ENCODE measurements around the gene CD7.
A peak's percentile ranks its signal among the peaks of the same experiment; 100 is the strongest.

Gene CD7

DNA sequence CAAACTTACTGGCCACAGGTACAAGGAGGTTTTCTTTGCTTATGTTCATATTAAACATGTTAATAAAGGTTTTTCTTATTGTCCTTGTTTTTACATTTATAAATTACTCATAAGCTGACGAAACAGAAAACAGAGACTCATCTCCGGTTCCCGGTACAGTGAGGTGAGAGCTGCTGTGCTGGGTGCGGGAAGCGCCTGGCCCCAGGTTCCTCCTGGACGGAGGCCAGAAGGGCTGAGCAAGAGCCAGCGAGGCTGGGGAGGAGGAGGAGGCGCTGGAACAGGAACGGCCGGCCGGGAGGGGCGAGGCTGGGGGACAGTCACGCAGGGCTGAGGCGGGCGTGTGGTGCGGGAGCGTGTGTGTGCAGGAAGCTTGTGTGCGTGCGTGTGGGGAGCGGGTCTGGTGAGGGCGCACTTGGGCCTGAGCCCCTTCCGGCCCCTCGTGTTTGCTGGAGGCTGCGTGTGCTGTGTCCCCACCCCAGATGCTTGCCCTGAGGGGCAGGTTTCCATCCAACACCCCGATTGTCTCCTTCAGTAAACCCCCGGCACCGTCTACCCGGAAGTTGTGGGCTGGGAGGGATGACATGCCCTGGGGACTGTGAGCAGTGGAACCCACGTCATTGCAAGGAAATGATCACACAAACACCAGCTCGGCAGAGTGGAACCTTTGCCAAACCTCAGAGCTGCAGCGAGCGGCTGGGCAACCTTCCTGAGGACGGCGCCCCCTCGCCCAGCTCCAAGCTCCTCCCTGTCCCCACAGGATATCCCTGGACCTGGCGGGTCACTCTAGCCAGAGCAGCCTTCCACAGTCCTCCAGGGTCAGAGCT lies 19.5 kb downstream of the CD7 start:
- DNase-seq (ENCODE audit: low spot score) (peak; percentile 97), ATAC-seq (ENCODE audit: low read depth) (peak; percentile 62)
- H3K4me3 ChIP-seq (ENCODE audit: severe bottlenecking), result peak overlapping the region; percentile 17
- TF ChIP-seq CTCF (IDR thresholded peaks at IDR 0.05; ENCODE audit: poor library complexity, severe bottlenecking), result peak; percentile 18
- H3K4me1 ChIP-seq (ENCODE audit: insufficient read depth, poor library complexity, severe bottlenecking), result peaks cover 64% of the 10 kb centered on the region
- peak overlapping the region; percentile 99 for H3K27ac ChIP-seq (ENCODE audit: poor library complexity, severe bottlenecking)
- H3K9me3 ChIP-seq (ENCODE audit: severe bottlenecking), result no peaks in the 10 kb centered on the region
- H3K27me3 ChIP-seq (ENCODE audit: insufficient read depth, poor library complexity, severe bottlenecking), result no peaks in the 10 kb centered on the region
- H3K36me3 ChIP-seq (ENCODE audit: low read depth), result peaks cover 5% of the 10 kb centered on the region; the same call in 1 of the 2 replicates

- Histone ChIP-seq H3K27ac (ENCODE audit: poor library complexity, severe bottlenecking) (peak overlapping the region; percentile 99), H3K9me3 (ENCODE audit: severe bottlenecking) (no peaks in the 10 kb centered on the region), H3K4me3 (ENCODE audit: severe bottlenecking) (peak overlapping the region; percentile 17), H3K27me3 (ENCODE audit: insufficient read depth, poor library complexity, severe bottlenecking) (no peaks in the 10 kb centered on the region), H3K36me3 (ENCODE audit: low read depth) (peaks cover 5% of the 10 kb centered on the region; the same call in 1 of the 2 replicates), H3K4me1 (ENCODE audit: insufficient read depth, poor library complexity, severe bottlenecking) (peaks cover 64% of the 10 kb centered on the region)
- ATAC-seq (ENCODE audit: low read depth) (peak; percentile 28), DNase-seq (ENCODE audit: low spot score) (peak; percentile 94)
- TF ChIP-seq CTCF (IDR thresholded peaks at IDR 0.05; ENCODE audit: poor library complexity, severe bottlenecking), result no peak
Measured at GRCh38 chr17:82297280-82297713, 20.1 kb downstream of the CD7 start.

- H3K27ac ChIP-seq (ENCODE audit: poor library complexity, severe bottlenecking), result peak overlapping the region; percentile 99
- no peaks in the 10 kb centered on the region for H3K9me3 ChIP-seq (ENCODE audit: severe bottlenecking)
- H3K4me3 ChIP-seq (ENCODE audit: severe bottlenecking), result peak overlapping the region; percentile 17
- TF ChIP-seq CTCF (IDR thresholded peaks at IDR 0.05; ENCODE audit: poor library complexity, severe bottlenecking), result no peak
- ATAC-seq (ENCODE audit: low read depth) (no peak), DNase-seq (ENCODE audit: low spot score) (no peak)
- H3K4me1 ChIP-seq (ENCODE audit: insufficient read depth, poor library complexity, severe bottlenecking), result peaks cover 60% of the 10 kb centered on the region
- peaks cover 5% of the 10 kb centered on the region; the same call in 1 of the 2 replicates for H3K36me3 ChIP-seq (ENCODE audit: low read depth)
- no peaks in the 10 kb centered on the region for H3K27me3 ChIP-seq (ENCODE audit: insufficient read depth, poor library complexity, severe bottlenecking)
Measured at GRCh38 chr17:82296511-82297279, 20.7 kb downstream of the CD7 start.

DNA sequence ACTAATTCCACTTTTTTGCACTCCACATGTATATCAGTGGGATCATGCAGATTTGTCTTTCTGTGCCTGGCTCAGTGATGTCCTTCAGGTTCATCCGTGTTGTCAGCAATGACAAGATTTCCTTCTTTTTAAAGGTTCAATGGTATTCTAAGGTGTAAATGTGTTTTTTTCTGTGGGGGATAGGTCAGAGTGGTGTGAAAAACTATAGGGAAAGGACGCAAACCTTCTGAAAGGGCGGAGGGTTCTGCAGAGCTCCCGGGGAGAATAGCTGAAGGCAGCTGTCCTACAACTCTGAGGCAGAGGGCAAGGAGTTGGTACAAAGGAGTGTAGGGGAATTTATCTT lies 22.0 kb downstream of the CD7 start:
- Histone ChIP-seq H3K27ac (ENCODE audit: poor library complexity, severe bottlenecking) (peak overlapping the region; percentile 99), H3K4me1 (ENCODE audit: insufficient read depth, poor library complexity, severe bottlenecking) (peaks cover 50% of the 10 kb centered on the region), H3K27me3 (ENCODE audit: insufficient read depth, poor library complexity, severe bottlenecking) (no peaks in the 10 kb centered on the region), H3K9me3 (ENCODE audit: severe bottlenecking) (no peaks in the 10 kb centered on the region), H3K36me3 (ENCODE audit: low read depth) (peaks cover 5% of the 10 kb centered on the region; the same call in 1 of the 2 replicates), H3K4me3 (ENCODE audit: severe bottlenecking) (no peak overlapping the region)
- no peak for TF ChIP-seq CTCF (IDR thresholded peaks at IDR 0.05; ENCODE audit: poor library complexity, severe bottlenecking)
- DNase-seq (ENCODE audit: low spot score), result no peak
- no peak for ATAC-seq (ENCODE audit: low read depth)
